ENCODE data around the gene PLA2G4B. TPM values are rescaled to one million over a fixed set of nuclear protein-coding genes. Genes with fewer than 3 reads are reported as not detected.

The PLA2G4B gene
- total RNA-seq, 2 donors from 2014 or later: 3.4 to 4.1 TPM

- ATAC-seq (peak; percentile 29), DNase-seq (no peak)
- intact Hi-C loops (cut with DNase I, micrococcal nuclease): no loop called here
Observed at GRCh38 chr15:41806291-41807181, 32.1 kb upstream of the PLA2G4B start.

DNA sequence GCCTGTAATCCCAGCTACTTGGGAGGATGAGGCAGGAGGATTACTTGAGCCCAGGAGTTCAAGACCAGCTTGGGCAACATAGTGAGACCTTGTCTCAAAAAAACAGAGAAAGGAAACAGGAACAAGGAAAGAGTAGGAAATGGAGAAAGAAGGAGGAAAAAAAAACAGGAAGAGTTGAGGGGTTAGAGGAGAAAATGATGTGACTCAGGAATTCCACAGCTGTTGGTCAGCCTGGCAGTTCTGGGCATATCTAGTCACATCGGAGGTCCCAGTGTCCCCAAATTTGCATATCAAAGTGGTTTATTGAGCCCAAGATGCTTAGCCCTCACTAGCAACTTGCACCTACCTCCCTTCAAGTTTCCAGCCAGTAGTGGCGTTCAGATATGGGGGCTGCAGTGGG, 29.5 kb upstream of the PLA2G4B start:
- intact Hi-C loops (cut with DNase I, micrococcal nuclease): no loop called here
- no peak for ATAC-seq
- no peak for DNase-seq

DNA sequence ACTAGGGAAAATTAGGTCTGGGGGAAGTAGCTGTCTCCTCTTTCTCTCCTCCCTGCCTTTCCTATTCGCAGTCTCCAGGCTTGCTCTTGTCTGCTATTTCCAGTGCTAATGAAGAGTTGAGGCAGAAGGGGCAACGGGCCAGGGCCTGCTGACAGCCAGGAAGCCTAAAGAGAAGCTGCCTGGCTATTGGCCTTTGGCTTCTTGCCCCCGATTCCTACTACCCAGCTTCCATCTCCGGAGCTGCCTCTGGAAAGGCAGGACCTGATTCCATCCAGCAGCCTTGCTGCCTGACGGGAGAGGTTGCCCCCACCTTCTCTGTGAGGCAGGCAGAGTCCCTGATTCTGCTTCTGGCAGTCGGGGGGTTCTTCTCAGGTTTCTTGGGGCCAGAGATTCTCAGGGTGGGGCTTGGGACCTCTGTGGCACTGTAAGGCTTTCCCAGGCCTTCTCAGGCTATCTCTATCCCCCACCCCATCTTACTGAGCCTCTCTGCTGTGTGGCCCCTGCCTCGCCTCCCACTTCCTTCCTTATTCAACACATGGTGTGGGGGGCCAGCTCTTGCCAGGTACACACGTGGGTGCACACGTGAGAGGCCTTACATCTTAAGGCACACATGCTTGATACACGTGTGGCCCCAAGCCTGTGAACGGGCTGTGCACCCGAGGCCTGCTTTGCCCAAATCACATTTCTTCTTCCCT, 29.0 kb upstream of the PLA2G4B start:
- ATAC-seq: no peak
- intact Hi-C loops (cut with DNase I, micrococcal nuclease): loop anchor here in 1 of 2 donors (5.0 kb wide), 1 partner anchor 37 kb away; the partner anchor contains the start of gene MAPKBP1
- no peak for DNase-seq

DNA sequence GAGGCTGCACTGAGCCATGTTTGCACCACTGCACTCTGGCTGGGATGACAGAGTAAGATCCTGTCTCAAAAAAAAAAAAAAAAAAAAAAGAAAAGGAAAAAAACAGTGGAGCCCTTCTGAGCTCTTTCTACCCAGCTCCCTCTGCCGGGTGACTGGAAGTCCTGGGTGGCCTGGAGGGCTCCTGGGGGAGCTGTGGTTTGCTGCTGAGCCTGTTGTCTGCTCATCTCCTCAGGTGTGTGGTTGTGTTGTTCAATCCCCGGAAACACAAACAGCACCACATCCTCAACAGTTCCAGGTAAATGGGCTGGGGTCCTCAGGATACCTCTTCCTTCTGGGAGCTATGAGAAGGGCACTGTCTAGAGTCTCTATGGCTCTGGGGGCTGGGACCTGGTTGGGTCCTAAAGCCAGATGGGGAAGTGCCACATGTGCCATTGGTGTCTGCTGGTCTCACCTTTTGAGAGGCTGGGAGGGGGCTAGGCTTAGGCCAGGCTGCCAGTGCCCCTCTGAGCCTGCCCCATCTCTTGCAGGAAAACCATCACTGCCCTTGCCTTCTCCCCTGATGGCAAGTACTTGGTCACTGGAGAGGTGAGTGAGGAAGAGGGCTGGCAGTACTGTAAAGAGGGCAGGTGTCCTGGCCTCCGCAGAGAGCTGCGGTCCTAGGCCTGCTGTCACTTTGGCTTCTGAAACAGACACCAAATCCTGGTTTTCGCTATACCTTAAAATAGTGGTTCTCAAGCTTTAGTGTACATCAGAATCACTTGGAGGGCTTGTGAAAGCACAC, 27.8 kb upstream of the PLA2G4B start:
- intact Hi-C loops (cut with DNase I, micrococcal nuclease): loop anchor here in 1 of 2 donors (5.0 kb wide), 1 partner anchor 39 kb away; the partner anchor contains the start of gene MAPKBP1
- DNase-seq (no peak), ATAC-seq (peak; percentile 16)

DNA sequence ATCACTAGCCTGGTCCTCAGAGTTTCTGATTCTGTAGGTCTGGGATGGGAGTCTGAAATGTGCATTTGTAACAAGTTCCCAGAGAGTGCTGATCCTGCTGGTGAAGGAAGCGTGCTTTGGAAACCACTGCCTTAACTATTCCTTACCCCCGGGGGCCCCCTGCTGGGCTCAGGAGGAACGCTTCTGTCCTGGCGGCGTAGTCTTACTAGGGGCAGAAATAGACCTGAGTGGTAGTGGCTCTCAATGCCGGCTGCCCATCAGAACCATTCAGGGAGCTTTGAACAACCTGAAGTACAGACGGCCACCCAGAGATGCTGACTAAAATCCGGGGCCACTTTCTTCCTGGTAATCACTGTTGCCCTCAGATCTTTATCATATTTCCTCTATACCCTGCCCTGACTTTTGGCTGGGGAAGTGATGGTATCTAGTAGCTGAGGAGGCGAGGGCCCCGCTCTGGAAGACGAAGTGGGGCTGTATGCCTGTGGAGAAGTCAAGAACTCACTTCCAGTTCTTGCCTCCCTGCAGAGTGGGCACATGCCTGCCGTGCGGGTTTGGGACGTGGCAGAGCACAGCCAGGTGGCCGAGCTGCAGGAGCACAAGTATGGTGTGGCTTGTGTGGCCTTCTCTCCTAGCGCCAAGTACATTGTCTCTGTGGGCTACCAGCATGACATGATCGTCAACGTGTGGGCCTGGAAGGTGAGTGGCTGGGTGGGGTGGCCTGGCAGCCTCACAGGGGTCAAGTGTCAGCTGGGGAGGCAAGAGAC, 27.0 kb upstream of the PLA2G4B start:
- DNase-seq (peak; percentile 66 to 88), ATAC-seq (peak; percentile 98)
- intact Hi-C loops (cut with DNase I, micrococcal nuclease): loop anchor here in 1 of 2 donors (5.0 kb wide), 1 partner anchor 39 kb away; the partner anchor contains the start of gene MAPKBP1

- no peak for ATAC-seq
- DNase-seq: no peak
- intact Hi-C loops (cut with DNase I, micrococcal nuclease): loop anchor here in 1 of 2 donors (5.0 kb wide), 1 partner anchor 41 kb away; the partner anchor contains the start of gene MAPKBP1
Observed at GRCh38 chr15:41812820-41813375, 25.7 kb upstream of the PLA2G4B start.

GRCh38 chr15:41813426-41813825, 25.2 kb upstream of the PLA2G4B start:
- ATAC-seq: no peak
- no peak for DNase-seq
- intact Hi-C loops (cut with DNase I, micrococcal nuclease): loop anchor here in 1 of 2 donors (5.0 kb wide), 1 partner anchor 41 kb away; the partner anchor contains the start of gene MAPKBP1

DNA sequence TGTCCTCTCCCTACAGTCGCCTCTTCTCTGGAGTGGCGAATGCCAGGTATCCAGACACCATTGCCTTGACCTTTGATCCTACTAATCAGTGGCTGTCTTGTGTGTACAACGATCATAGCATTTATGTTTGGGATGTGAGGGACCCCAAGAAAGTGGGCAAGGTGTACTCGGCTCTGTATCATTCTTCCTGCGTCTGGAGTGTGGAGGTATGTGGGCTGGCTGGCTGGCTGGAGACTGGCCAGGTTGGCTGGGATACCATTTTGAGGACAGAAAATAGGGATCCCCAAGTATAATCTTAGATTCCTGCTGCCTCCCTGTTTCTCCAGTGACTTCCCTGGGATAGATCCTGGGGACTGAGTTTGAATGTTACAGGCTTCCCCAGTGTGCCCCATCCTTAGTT, 24.1 kb upstream of the PLA2G4B start:
- DNase-seq: no peak
- intact Hi-C loops (cut with DNase I, micrococcal nuclease): loop anchor here in 1 of 2 donors (5.0 kb wide), 1 partner anchor 42 kb away; the partner anchor contains the start of gene MAPKBP1
- ATAC-seq: no peak

- DNase-seq (no peak), ATAC-seq (no peak)
- intact Hi-C loops (cut with DNase I, micrococcal nuclease): no loop called here
Observed at GRCh38 chr15:41816788-41817187, 21.9 kb upstream of the PLA2G4B start.

GRCh38 chr15:41817327-41817726, 21.3 kb upstream of the PLA2G4B start:
- ATAC-seq (no peak), DNase-seq (no peak)
- intact Hi-C loops (cut with DNase I, micrococcal nuclease): no loop called here

GRCh38 chr15:41817781-41818180, 20.9 kb upstream of the PLA2G4B start:
- ATAC-seq: no peak

GRCh38 chr15:41819455-41820050, 19.1 kb upstream of the PLA2G4B start:
- ATAC-seq: no peak
- DNase-seq: no peak
- intact Hi-C loops (cut with DNase I, micrococcal nuclease): no loop called here

More at GRCh38 chr15:41817781-41818180, 20.9 kb upstream of the PLA2G4B start:
- intact Hi-C loops (cut with DNase I, micrococcal nuclease): no loop called here
- no peak for DNase-seq

DNA sequence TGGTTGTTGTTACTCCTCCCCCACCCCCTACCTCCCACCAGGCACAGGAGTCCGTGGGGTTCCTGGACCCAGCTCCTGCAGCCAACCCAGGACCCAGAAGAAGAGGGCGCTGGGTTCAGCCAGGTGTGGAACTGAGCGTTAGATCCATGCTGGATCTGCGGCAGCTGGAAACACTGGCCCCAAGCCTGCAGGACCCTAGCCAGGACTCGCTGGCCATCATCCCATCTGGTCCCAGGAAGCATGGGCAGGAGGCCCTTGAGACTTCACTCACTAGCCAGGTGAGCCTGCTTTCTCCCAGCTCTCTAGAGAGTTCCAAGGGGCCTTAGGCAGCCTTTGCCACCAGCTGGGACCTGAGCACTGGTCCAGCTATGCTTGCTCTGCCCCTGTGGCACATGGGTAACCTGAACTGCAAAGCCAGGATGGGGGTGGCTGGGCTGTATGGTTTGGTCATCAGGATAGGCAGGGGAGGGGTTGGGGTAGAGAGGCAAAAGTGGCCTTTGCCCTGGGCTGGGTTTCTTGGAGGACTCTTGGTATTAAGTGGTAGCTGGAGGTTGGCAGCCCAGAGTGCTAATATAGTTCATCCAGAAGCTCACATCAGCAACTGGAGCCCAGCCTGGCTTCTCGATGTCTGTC, 17.7 kb upstream of the PLA2G4B start:
- DNase-seq (no peak), ATAC-seq (peak; percentile 72)
- intact Hi-C loops (cut with DNase I, micrococcal nuclease): no loop called here

DNA sequence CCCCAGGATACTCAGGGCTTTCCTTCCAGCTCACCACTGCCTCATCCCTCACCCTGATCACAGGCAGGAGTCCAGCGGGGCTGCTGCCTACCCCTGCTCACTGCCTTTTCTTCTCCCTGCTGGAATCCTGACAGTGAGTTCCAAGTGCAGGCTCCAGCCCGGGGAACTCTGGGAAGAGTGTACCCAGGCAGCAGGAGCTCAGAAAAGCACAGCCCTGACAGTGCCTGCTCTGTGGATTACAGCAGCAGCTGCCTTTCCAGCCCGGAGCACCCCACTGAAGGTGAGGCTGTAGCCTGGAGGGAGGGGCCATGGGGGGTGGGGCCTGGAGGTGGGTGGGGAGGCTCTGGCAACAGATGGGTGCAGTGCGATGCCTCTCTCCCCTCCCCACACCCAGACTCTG, 16.8 kb upstream of the PLA2G4B start:
- intact Hi-C loops (cut with DNase I, micrococcal nuclease): no loop called here
- no peak for ATAC-seq
- DNase-seq: no peak

GRCh38 chr15:41822471-41822870, 16.2 kb upstream of the PLA2G4B start:
- no peak for DNase-seq
- intact Hi-C loops (cut with DNase I, micrococcal nuclease): no loop called here
- ATAC-seq: no peak

GRCh38 chr15:41822957-41823356, 15.7 kb upstream of the PLA2G4B start:
- no peak for DNase-seq
- ATAC-seq: no peak
- intact Hi-C loops (cut with DNase I, micrococcal nuclease): no loop called here

DNA sequence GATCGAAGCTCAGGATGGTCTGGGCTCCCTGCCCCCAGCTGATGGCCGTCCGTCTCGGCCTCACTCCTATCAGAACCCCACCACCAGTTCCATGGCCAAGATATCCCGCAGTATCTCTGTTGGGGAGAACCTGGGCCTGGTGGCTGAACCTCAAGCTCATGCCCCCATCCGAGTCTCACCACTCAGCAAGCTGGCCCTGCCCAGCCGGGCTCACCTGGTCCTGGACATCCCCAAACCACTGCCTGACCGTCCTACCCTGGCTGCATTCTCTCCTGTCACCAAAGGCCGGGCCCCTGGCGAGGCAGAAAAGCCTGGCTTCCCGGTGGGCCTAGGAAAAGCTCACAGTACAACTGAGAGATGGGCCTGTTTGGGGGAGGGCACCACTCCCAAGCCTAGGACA, 15.1 kb upstream of the PLA2G4B start:
- intact Hi-C loops (cut with DNase I, micrococcal nuclease): no loop called here
- DNase-seq (no peak), ATAC-seq (no peak)

Measured in left colon (tissue), 2 donors.